ENCODE results near the gene FDCSP.
A peak's percentile ranks its signal among the peaks of the same experiment; 100 is the strongest.

Gene FDCSP

GRCh38 chr4:70183168-70183939 lies 42.6 kb upstream of the FDCSP start:
- TF ChIP-seq, protein P1, sequence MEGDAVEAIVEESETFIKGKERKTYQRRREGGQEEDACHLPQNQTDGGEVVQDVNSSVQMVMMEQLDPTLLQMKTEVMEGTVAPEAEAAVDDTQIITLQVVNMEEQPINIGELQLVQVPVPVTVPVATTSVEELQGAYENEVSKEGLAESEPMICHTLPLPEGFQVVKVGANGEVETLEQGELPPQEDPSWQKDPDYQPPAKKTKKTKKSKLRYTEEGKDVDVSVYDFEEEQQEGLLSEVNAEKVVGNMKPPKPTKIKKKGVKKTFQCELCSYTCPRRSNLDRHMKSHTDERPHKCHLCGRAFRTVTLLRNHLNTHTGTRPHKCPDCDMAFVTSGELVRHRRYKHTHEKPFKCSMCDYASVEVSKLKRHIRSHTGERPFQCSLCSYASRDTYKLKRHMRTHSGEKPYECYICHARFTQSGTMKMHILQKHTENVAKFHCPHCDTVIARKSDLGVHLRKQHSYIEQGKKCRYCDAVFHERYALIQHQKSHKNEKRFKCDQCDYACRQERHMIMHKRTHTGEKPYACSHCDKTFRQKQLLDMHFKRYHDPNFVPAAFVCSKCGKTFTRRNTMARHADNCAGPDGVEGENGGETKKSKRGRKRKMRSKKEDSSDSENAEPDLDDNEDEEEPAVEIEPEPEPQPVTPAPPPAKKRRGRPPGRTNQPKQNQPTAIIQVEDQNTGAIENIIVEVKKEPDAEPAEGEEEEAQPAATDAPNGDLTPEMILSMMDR (IDR thresholded peaks at IDR 0.05; ENCODE audit: unreplicated experiment in 3 of 3), result peak; percentile 71 to 77 (median 72)
- Mint-ChIP-seq H3K27me3 (ENCODE audit: low read depth) (no peaks in the 10 kb centered on the region), H3K4me1 (peaks cover 22% of the 10 kb centered on the region), H3K36me3 (ENCODE audit: low read depth) (no peaks in the 10 kb centered on the region), H3K27ac (peak overlapping the region; percentile 46 to 94 (median 74)), H3K9me3 (no peaks in the 10 kb centered on the region), H3K4me3 (no peak overlapping the region)

DNA sequence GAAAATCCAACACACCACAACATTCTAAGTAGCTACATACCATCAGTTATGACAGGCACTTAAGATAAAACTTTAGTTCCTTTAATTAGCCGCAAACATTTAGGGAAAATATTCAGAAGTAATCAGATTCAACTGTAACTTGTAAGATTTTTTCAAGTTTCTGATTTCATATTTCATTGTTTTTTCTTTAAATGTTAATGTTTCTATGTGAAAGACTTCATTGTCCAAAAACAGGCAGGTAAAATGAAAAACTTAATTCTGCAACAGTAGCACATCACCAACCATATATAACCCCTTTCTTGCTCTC lies 42.0 kb upstream of the FDCSP start:
- no peaks in the 10 kb centered on the region for H3K27me3 Mint-ChIP-seq (ENCODE audit: low read depth)
- H3K4me1 Mint-ChIP-seq, result peaks cover 22% of the 10 kb centered on the region
- H3K36me3 Mint-ChIP-seq (ENCODE audit: low read depth), result no peaks in the 10 kb centered on the region
- TF ChIP-seq, protein P1 (IDR thresholded peaks at IDR 0.05; ENCODE audit: unreplicated experiment in 3 of 3), result peak in 1 of 3 experiments; percentile 31
- H3K4me3 Mint-ChIP-seq, result no peak overlapping the region
- H3K27ac Mint-ChIP-seq, result peak overlapping the region; percentile 31 to 94 (median 74)
- no peaks in the 10 kb centered on the region for H3K9me3 Mint-ChIP-seq

DNA sequence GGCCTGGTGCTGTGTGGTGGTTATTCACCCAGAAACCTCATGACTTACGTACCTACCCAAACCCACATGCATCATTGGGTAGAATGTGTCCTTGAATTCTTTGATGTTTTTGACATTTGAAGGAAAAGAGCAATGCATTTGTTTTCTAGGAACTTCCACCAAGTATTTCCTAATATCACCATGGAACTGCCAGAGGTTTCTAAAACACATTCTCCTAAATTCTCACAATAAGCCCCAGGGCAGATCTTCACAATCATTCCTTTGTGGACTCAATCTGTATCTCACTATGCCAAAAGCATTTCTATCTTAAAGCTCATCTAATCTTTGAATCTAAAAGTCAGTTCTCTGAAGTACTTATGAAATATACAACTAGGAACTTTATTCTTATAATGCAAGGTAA lies 38.7 kb upstream of the FDCSP start:
- peaks cover 13% of the 10 kb centered on the region for H3K4me1 Mint-ChIP-seq
- TF ChIP-seq, protein P1 (IDR thresholded peaks at IDR 0.05; ENCODE audit: unreplicated experiment in 3 of 3), result no peak
- H3K36me3 Mint-ChIP-seq (ENCODE audit: low read depth), result no peaks in the 10 kb centered on the region
- H3K27ac Mint-ChIP-seq, result peak overlapping the region in 2 of 3 experiments; percentile 0 to 32
- no peaks in the 10 kb centered on the region for H3K27me3 Mint-ChIP-seq (ENCODE audit: low read depth)
- no peak overlapping the region for H3K4me3 Mint-ChIP-seq
- no peaks in the 10 kb centered on the region for H3K9me3 Mint-ChIP-seq

GRCh38 chr4:70190579-70190978 lies 35.3 kb upstream of the FDCSP start:
- TF ChIP-seq, protein P1 (IDR thresholded peaks at IDR 0.05; ENCODE audit: unreplicated experiment in 3 of 3), result no peak
- Mint-ChIP-seq H3K27me3 (ENCODE audit: low read depth) (no peaks in the 10 kb centered on the region), H3K4me1 (no peaks in the 10 kb centered on the region), H3K27ac (no peak overlapping the region), H3K4me3 (no peak overlapping the region), H3K9me3 (no peaks in the 10 kb centered on the region), H3K36me3 (ENCODE audit: low read depth) (no peaks in the 10 kb centered on the region)

DNA sequence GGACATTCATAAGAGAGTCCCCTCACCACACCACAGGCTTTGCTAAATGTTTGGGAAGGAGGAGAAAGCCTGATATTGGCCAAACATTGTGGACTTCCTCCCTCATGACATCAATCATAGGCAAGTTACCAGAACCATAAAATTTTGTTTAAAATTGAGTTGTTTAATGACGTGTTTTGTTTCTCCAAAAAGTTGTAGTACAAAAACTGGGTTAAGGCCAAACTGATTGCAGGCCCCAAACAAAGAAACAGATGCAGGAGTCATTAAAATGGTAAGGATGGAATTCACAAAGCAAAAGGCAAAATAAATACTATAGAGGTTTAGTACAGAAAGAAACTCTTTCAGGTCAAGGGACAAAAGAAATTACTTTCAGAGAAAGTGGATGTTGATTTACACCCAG lies 34.3 kb upstream of the FDCSP start:
- no peak overlapping the region for H3K4me3 Mint-ChIP-seq
- H3K4me1 Mint-ChIP-seq, result no peaks in the 10 kb centered on the region
- no peaks in the 10 kb centered on the region for H3K27me3 Mint-ChIP-seq (ENCODE audit: low read depth)
- H3K36me3 Mint-ChIP-seq (ENCODE audit: low read depth), result no peaks in the 10 kb centered on the region
- H3K27ac Mint-ChIP-seq, result no peak overlapping the region
- no peaks in the 10 kb centered on the region for H3K9me3 Mint-ChIP-seq
- TF ChIP-seq, protein P1 (IDR thresholded peaks at IDR 0.05; ENCODE audit: unreplicated experiment in 3 of 3), result no peak

GRCh38 chr4:70192895-70193294 lies 33.0 kb upstream of the FDCSP start:
- Mint-ChIP-seq H3K9me3 (no peaks in the 10 kb centered on the region), H3K4me1 (peaks cover 4% of the 10 kb centered on the region)
- TF ChIP-seq, protein P1 (IDR thresholded peaks at IDR 0.05; ENCODE audit: unreplicated experiment in 3 of 3), result no peak

More at GRCh38 chr4:70192895-70193294, 33.0 kb upstream of the FDCSP start:
- Mint-ChIP-seq H3K4me3 (no peak overlapping the region), H3K36me3 (ENCODE audit: low read depth) (no peaks in the 10 kb centered on the region), H3K27me3 (ENCODE audit: low read depth) (no peaks in the 10 kb centered on the region), H3K27ac (no peak overlapping the region)

Measured in nephron (organoid).